Nephron progenitor cell (in vitro differentiated cells): ENCODE results near the gene CHRNA1.

Experiments
- DNase-seq: peaks from one replicate; pipeline ENCODE4 v3.0.0; 2021
- H3K27ac Mint-ChIP-seq: 2 replicates; pipeline ENCODE4 v1.8.0; 2021; ENCODE audit warnings: mild to moderate bottlenecking, moderate library complexity, mixed read lengths
- H3K27me3 Mint-ChIP-seq: 2 replicates; pipeline ENCODE4 v1.8.0; 2021; ENCODE audit warnings: mild to moderate bottlenecking, low read depth, mixed read lengths; ENCODE audit not compliant: poor library complexity
- H3K36me3 Mint-ChIP-seq: 2 replicates; pipeline ENCODE4 v1.8.0; 2021; ENCODE audit warnings: low read depth, mixed read lengths
- H3K4me1 Mint-ChIP-seq: 2 replicates; pipeline ENCODE4 v1.8.0; 2021; ENCODE audit warnings: mixed read lengths
- H3K4me3 Mint-ChIP-seq: 2 replicates; pipeline ENCODE4 v1.8.0; 2021; ENCODE audit warnings: mild to moderate bottlenecking, moderate library complexity, mixed read lengths
- H3K9me3 Mint-ChIP-seq: 2 replicates; pipeline ENCODE4 v1.8.0; 2021; ENCODE audit warnings: mild to moderate bottlenecking, moderate library complexity, mixed read lengths
- TF ChIP-seq, protein P1 (sequence below): fragments of 200-600 bp; sonication (generic); IDR thresholded peaks from 2 replicates; pipeline ENCODE4 v1.5.0; 2021; ENCODE audit warnings: antibody characterized with exemption

The CHRNA1 gene

DNA sequence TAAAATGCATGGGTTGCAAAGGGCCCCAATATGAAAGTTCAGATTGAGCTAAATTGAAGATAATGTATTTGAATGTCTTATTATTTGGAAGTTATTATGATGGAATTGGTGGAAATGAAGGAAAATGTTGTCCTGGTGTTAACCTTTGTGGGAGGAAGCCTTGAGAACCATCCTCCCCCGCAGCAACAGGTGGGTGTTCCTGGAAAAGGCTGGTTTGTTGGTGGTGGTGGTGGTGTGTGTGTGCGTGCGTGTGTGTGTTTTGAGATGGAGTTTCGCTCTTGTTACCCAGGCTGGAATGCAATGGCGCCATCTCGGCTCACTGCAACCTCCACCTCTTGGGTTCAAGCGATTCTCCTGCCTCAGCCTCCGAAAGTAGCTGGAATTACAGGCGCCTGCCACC, 36.2 kb downstream of the CHRNA1 start:
- peaks cover 12% of the 10 kb centered on the region for H3K27me3 Mint-ChIP-seq
- H3K9me3 Mint-ChIP-seq: no peaks in the 10 kb centered on the region
- H3K4me1 Mint-ChIP-seq: no peaks in the 10 kb centered on the region
- H3K4me3 Mint-ChIP-seq: no peak overlapping the region
- TF ChIP-seq, protein P1, sequence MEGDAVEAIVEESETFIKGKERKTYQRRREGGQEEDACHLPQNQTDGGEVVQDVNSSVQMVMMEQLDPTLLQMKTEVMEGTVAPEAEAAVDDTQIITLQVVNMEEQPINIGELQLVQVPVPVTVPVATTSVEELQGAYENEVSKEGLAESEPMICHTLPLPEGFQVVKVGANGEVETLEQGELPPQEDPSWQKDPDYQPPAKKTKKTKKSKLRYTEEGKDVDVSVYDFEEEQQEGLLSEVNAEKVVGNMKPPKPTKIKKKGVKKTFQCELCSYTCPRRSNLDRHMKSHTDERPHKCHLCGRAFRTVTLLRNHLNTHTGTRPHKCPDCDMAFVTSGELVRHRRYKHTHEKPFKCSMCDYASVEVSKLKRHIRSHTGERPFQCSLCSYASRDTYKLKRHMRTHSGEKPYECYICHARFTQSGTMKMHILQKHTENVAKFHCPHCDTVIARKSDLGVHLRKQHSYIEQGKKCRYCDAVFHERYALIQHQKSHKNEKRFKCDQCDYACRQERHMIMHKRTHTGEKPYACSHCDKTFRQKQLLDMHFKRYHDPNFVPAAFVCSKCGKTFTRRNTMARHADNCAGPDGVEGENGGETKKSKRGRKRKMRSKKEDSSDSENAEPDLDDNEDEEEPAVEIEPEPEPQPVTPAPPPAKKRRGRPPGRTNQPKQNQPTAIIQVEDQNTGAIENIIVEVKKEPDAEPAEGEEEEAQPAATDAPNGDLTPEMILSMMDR: no peak
- no peaks in the 10 kb centered on the region for H3K36me3 Mint-ChIP-seq
- H3K27ac Mint-ChIP-seq: no peak overlapping the region
- no peak for DNase-seq

- TF ChIP-seq, protein P1: no peak
Observed at GRCh38 chr2:174726212-174726611, 38.1 kb downstream of the CHRNA1 start.

GRCh38 chr2:174722942-174723592, 41.2 kb downstream of the CHRNA1 start:
- DNase-seq: no peak
- H3K4me3 Mint-ChIP-seq: no peak overlapping the region
- H3K36me3 Mint-ChIP-seq: peaks cover 5% of the 10 kb centered on the region
- peaks cover 10% of the 10 kb centered on the region for H3K9me3 Mint-ChIP-seq
- TF ChIP-seq, protein P1: no peak
- peaks cover 4% of the 10 kb centered on the region for H3K27me3 Mint-ChIP-seq
- no peaks in the 10 kb centered on the region for H3K4me1 Mint-ChIP-seq
- H3K27ac Mint-ChIP-seq: no peak overlapping the region

More at GRCh38 chr2:174726212-174726611, 38.1 kb downstream of the CHRNA1 start:
- Mint-ChIP-seq H3K4me1 (no peaks in the 10 kb centered on the region), H3K9me3 (peaks cover 6% of the 10 kb centered on the region), H3K36me3 (peaks cover 1% of the 10 kb centered on the region), H3K27me3 (peaks cover 12% of the 10 kb centered on the region), H3K4me3 (no peak overlapping the region), H3K27ac (no peak overlapping the region)
- DNase-seq: no peak

DNA sequence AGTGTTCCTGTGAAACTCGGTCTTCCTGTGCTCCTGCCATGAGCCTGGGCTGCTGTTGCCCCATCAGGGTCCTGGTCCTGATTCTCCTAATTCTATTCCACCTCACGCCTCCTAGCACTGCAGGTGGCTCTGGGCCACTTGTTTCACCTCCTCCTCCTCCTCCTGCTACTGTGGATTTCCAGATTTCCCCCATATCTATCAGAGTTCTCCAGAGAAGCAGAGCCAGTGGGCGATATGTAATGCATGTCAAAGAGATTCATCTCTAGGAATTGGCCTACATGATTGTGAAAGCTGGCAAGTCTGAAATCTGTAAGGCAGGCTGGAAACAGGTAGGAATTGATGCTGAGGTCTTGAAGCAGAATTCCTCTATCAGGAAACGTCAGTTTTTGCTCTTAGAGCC, 45.3 kb downstream of the CHRNA1 start:
- TF ChIP-seq, protein P1: no peak
- DNase-seq: no peak
- peaks cover 10% of the 10 kb centered on the region for H3K9me3 Mint-ChIP-seq
- peaks cover 5% of the 10 kb centered on the region for H3K36me3 Mint-ChIP-seq
- H3K4me1 Mint-ChIP-seq: peaks cover 7% of the 10 kb centered on the region
- no peak overlapping the region for H3K27ac Mint-ChIP-seq
- no peak overlapping the region for H3K4me3 Mint-ChIP-seq
- H3K27me3 Mint-ChIP-seq: no peaks in the 10 kb centered on the region

GRCh38 chr2:174718591-174718990, 45.7 kb downstream of the CHRNA1 start:
- Mint-ChIP-seq H3K27ac (no peak overlapping the region), H3K36me3 (peaks cover 5% of the 10 kb centered on the region), H3K27me3 (no peaks in the 10 kb centered on the region), H3K4me1 (peaks cover 8% of the 10 kb centered on the region), H3K9me3 (peaks cover 10% of the 10 kb centered on the region), H3K4me3 (no peak overlapping the region)
- no peak for DNase-seq
- TF ChIP-seq, protein P1: no peak

DNA sequence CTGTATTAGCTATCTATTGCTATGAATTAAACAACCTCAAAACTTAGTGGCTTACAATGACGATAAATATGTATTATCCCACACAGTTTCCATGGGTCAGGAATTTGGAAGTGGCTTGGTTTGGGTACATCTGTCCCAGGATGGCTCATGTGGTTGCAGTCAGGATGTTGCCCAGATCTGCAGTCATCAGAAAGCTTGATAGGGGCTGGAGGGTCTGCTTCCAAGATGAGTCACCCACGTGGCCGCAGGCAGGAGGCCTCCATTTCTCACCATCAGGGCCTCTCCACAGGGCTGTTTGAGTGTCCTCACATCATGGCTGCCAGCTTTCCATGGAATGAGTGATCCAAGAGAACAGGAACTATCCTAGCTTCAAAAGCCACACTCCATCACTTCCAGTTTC, 46.4 kb downstream of the CHRNA1 start:
- Mint-ChIP-seq H3K4me3 (no peak overlapping the region), H3K27ac (no peak overlapping the region), H3K27me3 (no peaks in the 10 kb centered on the region), H3K9me3 (peaks cover 10% of the 10 kb centered on the region), H3K4me1 (peaks cover 9% of the 10 kb centered on the region), H3K36me3 (peaks cover 5% of the 10 kb centered on the region)
- no peak for DNase-seq
- TF ChIP-seq, protein P1: no peak
